HG03060 (cell line): ENCODE results near the gene UBC.
"Not testable (repeated sequence)": the region's sequence is repeated elsewhere in the genome, so short reads cannot be mapped to it uniquely, and the experiment has no call there.

ENCODE experiments used
- ATAC-seq: cut with Tn5 transposase; IDR thresholded peaks from one replicate; pipeline ENCODE4 v1.9.1; 2021; ENCODE audit warnings: low read depth, moderate number of reproducible peaks; ENCODE audit not compliant: unreplicated experiment

Gene UBC

DNA sequence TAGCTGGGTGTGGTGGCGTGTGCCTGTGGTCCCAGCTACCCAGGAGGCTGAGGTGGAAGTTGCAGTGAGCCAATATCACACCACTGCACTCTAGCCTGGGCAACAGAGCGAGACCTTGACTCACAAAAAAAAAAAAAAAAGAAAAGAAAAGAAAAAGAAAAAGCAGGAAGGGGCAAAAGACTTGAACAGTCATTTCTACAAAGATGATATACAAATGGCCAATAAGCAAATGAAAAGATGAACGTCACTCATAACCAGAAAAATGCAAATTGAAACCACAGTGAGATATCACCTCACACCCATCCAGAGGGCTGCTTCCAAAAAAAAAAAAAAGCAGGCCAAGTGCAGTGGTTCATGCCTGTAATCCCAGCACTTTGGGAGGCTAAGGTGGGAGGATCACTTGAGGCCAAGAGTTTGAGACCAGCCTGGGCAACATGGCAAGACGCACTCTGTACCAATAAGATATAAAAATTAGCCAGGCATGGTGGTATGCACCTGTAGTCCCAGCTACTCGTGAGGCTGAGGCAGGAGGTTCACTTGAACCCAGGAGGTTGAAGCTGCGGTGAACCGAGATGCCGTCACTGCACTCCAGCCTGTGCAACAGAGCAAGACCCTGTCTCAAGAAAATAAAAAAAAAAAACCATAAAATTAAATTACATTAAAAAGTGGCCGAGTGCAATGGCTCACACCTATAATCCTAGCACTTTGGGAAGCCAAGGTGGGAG is 20.5 kb downstream of the UBC start:
- peak; percentile 80 for ATAC-seq

DNA sequence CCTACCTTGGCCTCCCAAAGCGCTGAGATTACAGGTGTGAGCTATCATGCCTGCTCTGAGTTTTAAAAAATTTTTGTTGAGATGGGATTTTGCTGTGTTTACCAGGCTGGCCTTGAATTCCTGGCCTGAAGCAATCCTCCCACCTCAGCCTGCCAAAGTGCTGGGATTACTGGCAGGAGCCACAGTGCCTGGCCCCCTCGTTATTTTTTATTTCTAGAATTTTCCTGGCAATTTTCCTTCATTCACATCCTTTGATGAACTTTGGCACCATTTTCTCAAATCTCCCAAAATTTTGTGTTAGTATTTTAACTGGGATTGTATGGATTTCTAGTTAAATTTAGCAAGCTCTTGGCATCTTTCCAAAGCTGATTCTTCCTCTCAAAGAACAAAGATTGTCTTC is 26.2 kb downstream of the UBC start:
- no peak for ATAC-seq

DNA sequence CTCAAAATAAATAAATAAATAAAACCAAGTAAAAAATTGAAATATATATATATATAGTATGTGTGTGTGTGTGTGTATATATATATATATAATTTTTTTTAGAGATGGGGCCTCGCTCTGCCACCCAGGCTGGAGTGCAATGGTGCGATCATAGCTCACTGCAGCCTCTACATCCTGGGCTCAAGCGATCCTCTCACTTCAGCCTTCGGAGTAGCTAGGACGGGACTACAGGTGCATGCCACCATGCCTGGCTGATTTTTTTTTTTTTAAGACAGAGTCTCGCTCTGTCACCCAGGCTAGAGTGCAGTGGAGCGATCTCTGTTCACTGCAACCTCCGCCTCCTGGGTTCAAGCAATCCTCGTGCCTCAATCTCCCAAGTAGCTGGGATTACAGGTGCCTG is 26.7 kb downstream of the UBC start:
- not testable (repeated sequence) for ATAC-seq

DNA sequence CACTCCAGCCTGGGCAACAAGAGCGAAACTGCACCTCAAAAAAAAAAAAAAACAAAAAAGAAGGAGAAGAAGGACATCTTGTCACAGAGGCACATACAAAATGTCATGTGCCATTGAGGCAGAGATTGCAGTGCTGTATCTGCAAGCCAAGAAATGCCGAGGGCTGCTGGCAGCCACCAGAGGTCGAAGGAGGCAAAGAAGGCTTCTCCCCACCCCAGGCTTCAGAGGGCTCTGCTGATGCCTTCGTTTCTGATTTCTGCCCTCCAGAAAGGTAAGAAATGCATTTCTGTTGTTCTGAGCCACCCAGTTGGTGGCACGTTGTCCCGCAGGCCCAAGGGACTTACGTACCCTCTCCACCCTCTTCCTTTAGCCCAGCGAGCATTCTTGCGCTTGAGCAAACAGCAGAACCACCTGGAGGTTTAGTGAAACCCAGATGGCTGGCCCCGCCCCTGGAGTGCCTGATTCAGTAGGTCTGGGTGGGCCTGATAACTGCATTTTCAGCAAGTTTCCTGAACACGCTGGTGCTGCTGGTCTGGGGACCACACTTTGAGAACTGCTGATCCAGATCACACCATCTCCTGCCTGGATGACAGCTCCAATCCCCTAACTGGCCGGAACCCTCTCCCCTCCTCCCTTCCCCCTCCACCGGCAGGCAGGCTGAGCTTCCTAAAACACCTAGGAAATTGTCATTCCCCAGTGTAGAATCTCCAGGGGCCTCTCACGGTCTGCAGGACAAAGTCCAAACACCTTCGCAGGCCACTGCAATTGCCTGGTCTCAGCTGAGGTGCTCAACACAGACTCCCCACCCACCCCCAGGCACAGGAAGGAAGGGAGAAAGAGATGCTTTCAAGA is 29.6 kb downstream of the UBC start:
- peak; percentile 49 for ATAC-seq

DNA sequence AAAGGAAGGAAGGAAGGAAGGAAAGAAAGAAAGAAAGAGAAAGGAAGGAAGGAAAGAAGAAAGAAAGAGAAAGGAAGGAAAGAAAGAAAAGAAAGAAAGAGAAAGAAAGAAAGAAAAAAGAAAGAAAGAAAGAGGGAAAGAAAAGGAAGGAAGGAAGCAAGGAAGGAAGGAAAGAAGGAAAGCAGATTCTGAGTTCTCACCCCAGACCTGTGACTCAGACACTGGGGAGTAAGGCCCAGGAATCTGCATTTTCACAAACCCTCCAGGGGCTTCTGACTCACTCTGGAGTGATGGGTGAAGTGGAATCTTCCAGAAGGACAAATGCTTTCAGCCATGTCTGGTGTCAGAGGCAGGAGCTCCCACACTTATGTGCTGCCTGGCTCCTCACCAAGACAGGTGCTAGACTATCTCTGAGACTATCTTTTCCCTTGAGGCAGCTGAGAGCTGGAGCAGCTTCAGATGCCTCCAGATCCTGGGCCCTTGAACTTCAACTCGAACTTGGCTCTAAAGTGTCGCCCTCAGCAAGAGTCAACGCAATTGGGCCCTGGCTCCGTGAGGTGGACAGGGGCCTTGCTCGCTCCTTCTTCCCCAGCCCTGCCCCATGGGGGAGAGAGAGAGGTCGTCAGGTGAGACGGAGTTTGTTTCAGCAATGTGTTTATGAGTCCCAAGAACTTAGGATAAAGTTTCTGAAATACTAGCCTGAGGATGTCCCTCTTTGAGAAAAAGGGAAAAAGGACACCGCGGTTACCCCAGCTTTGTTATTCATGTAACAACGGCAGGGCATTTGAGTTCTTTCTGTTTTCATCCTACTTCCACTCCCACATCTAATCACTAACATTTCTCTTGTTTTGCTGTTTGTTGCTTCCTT is 31.0 kb downstream of the UBC start:
- no peak for ATAC-seq

DNA sequence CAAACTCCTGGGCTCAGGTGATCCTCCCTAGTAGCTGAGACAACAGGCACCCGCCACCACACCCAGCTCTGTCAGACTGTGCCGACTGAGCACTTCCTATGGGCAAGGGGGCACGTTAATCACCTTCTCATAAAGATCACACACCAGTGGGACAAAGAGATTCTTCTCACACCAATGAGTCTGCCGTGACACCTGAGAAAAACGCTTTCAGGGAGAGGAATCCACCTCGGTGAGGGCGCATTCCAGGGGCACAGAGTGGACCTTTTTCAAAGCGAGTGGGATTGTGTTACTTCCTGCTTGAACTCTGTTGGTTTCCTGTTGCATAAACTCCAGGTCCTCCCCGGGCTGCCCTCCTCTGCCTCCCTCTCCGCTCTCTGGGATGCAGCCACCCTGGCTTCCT is 33.3 kb downstream of the UBC start:
- no peak for ATAC-seq

DNA sequence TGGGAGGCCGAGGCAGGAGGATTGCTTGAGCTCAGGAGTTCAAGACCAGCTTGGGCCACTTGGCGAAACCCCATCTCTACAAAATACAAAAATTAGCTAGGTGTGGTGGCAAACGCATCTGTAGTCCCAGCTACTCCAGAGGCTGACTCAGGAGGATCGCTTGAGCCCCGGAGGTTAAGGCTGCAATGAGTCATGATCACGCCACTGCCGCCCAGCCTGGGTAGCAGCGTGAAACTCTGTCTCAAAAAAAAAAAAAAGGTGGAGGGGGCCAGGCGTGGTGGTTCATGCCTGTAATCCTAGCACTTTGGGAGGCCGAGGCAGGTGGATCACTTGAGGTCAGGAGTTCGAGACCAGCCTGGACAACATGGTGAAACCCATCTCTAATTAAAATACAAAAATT is 34.1 kb downstream of the UBC start:
- not testable (repeated sequence) for ATAC-seq

DNA sequence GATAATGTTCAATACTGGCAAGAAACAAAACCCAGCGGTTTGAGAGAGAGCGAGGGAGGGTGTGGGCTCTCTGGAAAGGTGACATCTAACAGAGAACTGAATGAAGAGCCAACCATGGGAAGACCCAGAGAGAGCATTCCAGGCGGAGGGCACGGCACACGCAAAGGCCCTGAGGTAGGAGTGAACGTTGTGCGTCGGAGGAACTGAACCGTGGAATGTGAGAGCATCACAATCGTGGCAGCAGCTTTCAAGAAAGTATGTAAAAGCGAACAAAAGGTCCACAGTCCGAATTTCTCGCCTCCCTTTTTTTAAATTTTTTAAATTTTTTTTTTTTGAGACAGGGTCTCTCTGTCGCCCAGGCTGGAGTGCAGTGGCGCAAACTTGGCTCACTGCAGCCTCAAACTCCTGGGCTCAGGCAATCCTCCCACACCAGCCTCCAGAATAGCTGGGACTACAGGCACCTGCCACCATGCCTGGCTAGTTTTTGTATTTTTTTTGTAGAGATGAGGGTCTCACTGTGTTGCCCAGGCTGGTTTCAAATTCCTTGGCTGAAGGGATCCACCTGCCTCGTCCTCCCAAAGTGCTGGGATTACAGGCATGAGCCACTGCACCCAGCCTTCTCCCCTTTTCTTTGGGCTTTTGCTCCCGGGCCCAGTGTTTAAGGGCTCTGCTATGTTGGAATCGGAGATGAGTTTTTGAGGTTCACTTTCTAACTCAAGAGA is 35.5 kb downstream of the UBC start:
- no peak for ATAC-seq

DNA sequence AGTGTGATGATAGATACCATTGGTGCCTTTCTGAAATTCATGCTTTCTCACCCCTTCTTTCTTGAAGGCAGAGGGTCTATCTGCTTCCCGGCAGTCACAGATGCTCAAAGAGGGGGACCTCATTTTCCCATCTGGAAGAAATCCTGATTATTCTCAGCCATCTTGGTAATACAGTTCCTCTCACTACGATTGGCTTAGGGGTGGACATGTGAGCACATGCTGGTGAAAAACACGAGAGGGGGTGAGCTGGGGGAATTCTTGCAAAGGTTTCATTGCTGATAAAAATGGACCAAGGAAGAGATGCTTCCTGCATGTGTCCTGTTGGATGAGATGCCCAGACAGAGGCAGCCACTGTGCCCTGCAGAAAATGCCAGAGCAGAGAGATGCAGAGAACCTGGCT is 37.0 kb downstream of the UBC start:
- no peak for ATAC-seq

DNA sequence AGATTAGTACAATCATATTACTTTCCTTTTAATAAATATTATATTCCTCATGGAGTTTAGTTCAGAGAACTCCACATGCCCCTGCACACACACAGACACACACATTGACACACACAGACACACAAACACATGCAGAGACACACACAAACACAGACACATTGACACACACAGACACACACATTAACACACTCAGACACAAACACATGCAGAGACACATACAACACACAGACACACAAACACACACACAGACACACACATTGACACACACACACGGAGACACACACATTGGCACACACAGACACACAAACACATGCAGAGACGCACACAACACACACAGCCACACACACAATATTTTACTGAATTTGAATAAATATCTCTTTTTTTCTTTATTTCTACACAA is 38.3 kb downstream of the UBC start:
- ATAC-seq, result no peak

DNA sequence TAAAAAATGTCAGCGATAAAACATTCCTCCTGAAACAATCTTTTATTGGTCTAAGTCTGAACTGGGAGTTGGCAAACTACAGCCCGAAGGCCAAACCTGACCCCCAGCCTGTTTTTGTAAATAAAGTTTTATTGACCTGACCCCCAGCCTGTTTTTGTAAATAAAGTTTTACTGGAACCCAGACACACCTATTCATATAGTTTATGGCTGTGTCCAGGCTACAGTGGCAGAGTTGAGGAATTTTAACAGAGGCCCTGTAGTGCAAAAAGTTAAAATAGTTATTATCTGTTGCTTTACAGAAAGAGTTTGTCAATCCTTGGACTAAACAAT is 38.7 kb downstream of the UBC start:
- no peak for ATAC-seq

DNA sequence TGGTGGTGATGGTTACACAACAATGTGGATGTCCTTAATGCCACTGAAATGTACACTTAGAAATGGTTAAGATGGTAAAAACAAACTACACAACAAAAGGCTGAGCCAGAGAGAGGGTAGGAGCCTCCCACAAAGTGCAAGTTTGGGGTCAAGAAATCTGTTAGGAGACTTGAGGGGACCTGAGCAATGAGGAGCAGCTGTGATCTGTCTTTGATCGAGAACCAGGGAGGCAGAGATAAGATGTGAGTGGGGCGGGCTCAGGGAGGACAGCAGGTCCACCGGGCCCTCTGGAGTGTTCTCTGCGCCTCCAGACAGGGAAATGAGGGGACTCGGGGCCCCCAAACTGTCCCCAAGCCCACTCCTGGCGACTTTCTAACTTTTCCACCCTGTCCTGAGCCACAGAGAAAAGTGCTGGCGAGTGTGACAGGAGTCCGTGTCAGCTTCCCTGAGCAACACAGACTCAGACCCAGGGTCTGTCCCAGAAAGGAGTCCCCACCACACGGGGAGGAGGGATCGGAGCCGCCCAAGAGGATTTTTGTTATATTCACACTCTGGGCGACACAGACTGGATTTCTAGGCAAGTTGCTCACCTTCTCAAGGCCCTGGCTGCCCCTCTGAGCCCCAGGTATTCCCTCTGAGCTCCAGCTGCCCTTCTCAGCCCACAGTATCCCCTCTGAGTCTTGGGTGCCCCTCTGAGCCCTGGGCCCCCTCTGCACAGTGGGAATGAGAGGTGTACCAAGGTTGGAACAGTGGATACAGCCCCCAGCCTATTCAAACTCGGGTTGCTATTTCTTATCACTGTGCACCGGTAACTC is 39.3 kb downstream of the UBC start:
- ATAC-seq, result no peak

DNA sequence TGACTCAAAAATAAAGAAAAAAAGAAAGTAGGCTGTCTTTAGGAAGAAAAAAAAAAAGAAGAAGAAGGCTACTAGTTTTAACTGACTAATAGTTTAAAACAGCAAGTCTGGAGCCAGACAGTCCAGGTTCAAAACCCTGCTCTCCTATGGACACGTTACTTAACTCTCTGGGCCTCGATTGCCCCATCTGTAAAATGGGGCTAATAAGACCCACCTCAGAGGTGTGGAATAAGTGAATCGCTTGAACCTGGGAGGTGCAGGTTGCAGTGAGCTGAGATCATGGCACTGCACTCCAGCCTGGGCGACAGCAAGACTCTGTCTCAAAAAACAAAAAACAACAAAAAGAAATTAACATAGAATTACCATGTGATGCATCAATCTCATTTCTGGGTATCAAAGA is 40.3 kb downstream of the UBC start:
- ATAC-seq, result no peak

DNA sequence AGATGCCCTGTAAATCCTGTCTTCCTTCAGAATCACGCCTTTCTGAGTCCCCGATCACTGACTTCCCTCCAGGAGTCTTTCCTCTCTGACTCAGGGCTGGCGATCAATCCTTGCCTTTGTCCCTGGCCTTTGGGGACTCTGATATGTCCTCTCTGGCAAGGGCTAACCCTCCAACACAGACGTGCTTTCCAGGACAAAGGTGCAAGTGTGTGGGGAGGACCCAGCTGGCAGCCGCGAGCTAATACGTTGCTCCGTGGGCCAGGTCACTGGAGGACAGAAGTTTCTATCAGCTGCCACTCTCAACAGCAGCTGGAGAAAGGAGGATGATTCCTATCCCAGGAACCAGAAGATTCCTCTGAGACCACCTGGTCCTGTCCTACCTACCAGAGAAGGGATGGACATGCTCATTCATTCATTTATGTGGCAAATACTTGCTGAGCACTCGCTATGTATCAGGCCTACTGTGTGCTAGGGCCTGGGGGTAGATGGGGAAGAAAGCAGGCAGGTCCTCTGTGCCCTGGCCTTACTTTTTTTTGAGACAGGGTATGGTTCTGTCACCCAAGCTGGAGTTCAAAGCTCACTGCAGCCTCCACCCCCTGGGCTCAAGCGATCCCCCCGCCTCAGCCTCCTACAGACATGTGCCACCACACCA is 42.3 kb downstream of the UBC start:
- ATAC-seq, result no peak

DNA sequence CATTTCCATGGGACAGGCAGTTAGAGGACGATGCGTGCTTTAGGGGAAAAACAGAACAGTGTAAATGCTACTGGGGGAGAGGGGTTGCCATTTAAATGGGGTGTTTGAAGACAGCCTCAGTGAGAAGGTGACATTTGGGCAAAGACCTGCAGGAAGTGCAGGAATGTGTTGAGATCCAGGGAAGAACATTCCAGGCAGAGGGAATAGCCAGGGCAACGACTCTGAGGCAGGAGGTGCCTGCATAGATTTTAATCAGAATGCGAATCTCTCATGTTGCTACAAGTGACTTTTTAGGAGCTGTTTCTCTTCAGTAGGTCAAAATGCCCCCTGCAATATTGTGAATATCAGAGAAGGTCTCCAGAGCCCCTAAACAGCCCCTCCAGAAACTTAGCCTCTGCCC is 43.2 kb downstream of the UBC start:
- ATAC-seq, result no peak

DNA sequence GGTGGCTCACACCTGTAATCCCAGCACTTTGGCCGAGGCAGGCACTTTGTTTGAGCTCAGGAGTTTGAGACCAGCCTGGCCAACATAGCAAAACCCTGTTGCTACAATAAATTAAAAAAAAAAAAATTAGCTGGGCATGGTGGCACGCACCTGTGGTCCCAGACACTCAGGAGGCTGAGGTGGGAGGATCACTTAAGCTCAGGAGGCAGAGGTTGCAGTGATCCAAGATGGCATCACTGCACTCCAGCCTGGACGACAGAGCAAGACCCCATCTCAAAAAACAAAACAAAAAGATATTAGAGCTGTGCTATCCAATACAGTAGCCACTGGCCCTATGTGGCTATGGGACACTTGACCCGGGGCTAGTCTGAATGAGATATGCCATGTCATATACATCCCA is 43.9 kb downstream of the UBC start:
- no peak for ATAC-seq

DNA sequence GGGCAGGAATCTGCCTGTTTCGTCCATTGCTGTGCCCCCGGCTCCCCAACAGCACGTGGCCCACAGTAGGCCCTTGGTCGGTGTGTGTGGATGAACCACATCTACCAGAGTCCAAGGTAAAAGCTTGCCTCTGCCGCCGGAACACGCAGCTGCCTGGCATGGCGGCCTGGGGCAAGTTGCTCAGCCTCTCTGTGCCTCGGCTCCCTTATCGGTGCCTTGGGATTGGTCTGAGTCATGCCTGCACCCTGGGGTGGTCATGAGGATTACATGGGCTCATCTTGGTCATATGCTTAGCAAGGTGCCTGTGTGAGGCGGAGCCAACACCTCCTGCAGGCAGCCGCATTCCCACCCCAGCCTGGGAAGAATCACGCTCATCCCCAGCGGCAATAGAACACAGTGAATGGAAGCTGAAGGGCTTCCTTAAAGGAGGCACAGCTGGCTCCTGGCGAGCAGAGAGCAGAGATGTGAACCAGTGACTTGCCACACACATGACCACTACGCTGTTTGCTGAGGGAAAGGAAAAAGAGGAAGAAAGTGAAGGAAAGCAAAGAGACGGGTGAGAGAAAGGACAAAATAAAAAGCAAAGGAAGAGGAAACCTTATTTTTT is 45.3 kb downstream of the UBC start:
- ATAC-seq, result no peak

DNA sequence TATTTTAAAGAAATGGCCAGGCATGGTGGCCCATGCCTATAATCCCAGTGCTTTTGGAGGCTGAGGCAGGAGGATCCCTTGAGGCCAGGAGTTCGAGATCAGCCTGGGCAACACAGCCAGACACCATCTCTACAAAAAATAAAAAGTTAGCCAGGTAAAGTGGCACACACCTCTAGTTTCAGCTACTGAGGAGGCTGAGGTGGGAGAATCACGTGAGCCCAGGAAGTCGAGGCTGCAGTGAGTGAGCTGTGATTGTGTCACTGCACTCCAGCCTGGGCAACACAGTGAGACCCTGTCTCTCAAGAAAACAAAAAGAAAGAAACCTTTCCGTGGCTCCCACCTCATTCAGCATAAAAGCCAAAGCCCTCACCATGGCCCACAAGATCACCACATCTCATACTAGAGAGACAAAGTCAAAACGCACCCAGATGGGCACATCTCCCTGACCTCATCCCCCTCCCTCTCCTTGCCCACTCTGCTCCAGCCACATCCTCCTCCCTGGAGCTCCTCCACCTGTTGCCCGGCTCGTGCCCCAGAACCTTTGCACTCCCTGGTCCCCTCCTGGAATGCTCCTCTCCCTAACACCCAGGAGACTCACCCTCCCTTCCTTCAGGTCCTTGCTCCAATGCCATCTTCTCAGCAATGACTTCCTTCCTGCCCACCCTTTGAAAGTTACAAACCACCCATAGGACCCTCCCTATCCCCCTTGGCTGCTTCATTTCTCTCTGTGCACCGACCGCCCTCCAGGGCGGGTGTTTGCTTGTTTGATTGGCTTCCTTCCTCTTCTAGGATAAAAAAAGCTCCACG is 46.0 kb downstream of the UBC start:
- no peak for ATAC-seq
